IgD-negative memory B cell (primary cell): ENCODE results near the gene ATP13A1. TPM values are rescaled to one million over a fixed set of nuclear protein-coding genes. Genes with fewer than 3 reads are reported as not detected.
"Not testable (repeated sequence)": the region's sequence is repeated elsewhere in the genome, so short reads cannot be mapped to it uniquely, and the experiment has no call there.

ENCODE experiments used
- H3K27ac Mint-ChIP-seq, 3 donors: one replicate each; pipeline ENCODE4 v1.8.0; 2020 to 2022; ENCODE audit warnings: mild to moderate bottlenecking in 3 of 3, mixed read lengths in 3 of 3, moderate library complexity in 1 of 3
- H3K27me3 Mint-ChIP-seq: one replicate; pipeline ENCODE4 v1.8.0; 2021; ENCODE audit warnings: mixed read lengths
- H3K36me3 Mint-ChIP-seq: one replicate; pipeline ENCODE4 v1.8.0; 2020; ENCODE audit warnings: mild to moderate bottlenecking, mixed read lengths
- H3K4me1 Mint-ChIP-seq, 3 donors: one replicate each; pipeline ENCODE4 v1.8.0; 2020 to 2022; ENCODE audit warnings: mixed read lengths in 3 of 3, mild to moderate bottlenecking in 1 of 3
- H3K4me3 Mint-ChIP-seq, 4 donors: one replicate each; pipeline ENCODE4 v1.8.0; 2020 to 2022; ENCODE audit warnings: mild to moderate bottlenecking in 4 of 4, mixed read lengths in 4 of 4, moderate library complexity in 3 of 4
- H3K9me3 Mint-ChIP-seq, 3 donors: one replicate each; pipeline ENCODE4 v1.8.0; 2020 to 2021; ENCODE audit warnings: mixed read lengths in 3 of 3, mild to moderate bottlenecking in 1 of 3
- polyA plus RNA-seq: library from polyadenylated mRNA; unstranded; fragments of 300-500 nt; fragmentation: Illumina TruSeq; gene quantifications from one replicate; pipeline ENCODE4 v1.2.3, GENCODE V29; 2021

Gene ATP13A1
- polyA plus RNA-seq, 1 donor from 2014 or later = 59.0 TPM

- H3K9me3 Mint-ChIP-seq = no peaks in the 10 kb centered on the region
- peak overlapping the region; percentile 77 to 94 (median 81) for H3K27ac Mint-ChIP-seq
- H3K4me3 Mint-ChIP-seq = peak overlapping the region; percentile 34 to 99 (median 88)
- H3K36me3 Mint-ChIP-seq = no peaks in the 10 kb centered on the region
- H3K4me1 Mint-ChIP-seq = peaks cover 6 to 20% (median 9%) of the 10 kb centered on the region in 3 donors
- no peaks in the 10 kb centered on the region for H3K27me3 Mint-ChIP-seq
These were observed 36.7 kb downstream of the ATP13A1 start for GRCh38 chr19:19626516-19627472.

DNA sequence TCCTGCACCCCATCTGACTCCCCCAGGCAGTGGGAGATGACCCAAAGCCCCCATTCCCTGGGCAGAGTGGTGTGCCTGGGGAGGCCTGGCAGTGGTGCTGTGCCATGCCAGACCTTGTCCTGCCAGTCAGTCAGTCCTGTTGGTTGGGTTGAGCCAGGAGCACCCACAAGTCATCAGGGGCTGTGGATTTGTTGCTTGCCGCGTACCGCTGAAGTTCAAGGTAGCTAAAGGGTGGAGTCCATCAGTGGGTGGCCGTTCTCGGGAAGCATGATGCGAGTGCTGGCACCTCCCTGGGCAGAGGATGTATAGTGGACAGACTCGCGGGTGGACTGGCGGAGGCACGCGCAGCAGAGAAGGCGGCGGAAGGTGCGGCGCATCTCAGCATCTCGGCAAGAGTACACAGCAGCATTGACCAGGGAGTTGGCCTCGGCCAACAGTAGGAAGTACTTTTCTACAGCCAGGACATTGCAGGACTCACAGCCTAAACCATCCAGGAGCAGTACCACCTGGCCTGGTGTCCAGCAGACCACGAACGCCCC, 39.4 kb downstream of the ATP13A1 start:
- Mint-ChIP-seq H3K27ac (peak overlapping the region; percentile 45 to 78 (median 74)), H3K9me3 (no peaks in the 10 kb centered on the region)

DNA sequence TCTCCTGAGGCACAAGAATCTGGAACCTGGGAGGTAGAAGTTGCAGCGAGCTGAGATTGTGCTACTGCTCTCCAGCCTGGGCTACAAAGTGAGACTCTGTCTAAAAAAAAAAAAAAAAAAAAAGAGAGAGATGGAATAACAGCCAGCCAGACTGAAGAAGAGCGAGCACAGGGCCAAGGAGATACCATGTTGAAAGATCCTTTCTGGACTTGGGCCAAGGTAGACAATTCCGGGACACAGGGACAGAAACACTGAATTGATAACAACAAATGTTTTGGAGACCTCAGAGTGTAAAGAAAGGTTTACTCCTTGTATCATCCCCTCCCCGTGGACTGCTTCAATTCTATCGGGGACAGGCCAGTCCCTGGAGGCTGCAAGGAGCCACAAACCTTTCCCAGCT, 40.1 kb downstream of the ATP13A1 start:
- H3K9me3 Mint-ChIP-seq = no peaks in the 10 kb centered on the region
- peaks cover 10 to 21% (median 17%) of the 10 kb centered on the region in 3 donors for H3K4me1 Mint-ChIP-seq
- no peak overlapping the region for H3K27ac Mint-ChIP-seq
- H3K36me3 Mint-ChIP-seq = no peaks in the 10 kb centered on the region
- no peaks in the 10 kb centered on the region for H3K27me3 Mint-ChIP-seq
- H3K4me3 Mint-ChIP-seq = peak overlapping the region in 1 of 4 donors; percentile 44

More for the DNA sequence above, 39.4 kb downstream of the ATP13A1 start:
- Mint-ChIP-seq H3K27me3 (no peaks in the 10 kb centered on the region), H3K4me1 (peaks cover 10 to 20% (median 12%) of the 10 kb centered on the region in 3 donors), H3K36me3 (no peaks in the 10 kb centered on the region), H3K4me3 (peak overlapping the region in 1 of 4 donors; percentile 44)

DNA sequence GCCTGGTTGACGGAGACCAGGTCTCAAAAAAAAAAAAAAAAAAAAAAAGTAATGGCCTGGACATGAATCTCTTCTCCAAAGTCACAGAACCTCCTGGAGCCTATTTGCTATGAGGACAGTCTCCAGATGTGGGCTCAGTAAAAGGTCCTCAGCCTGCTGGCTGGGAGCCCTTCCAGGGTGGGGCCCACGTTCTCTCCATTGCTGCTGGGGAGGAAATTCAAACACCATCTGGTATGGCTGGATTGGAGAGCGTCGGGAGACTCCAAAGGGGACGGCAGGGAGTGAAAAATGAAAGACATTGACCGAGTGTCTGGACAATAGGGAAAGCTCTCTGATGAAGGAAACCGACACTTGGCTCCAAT, 43.6 kb downstream of the ATP13A1 start:
- peaks cover 7 to 15% (median 15%) of the 10 kb centered on the region in 3 donors for H3K4me1 Mint-ChIP-seq
- H3K27me3 Mint-ChIP-seq = no peaks in the 10 kb centered on the region
- no peak overlapping the region for H3K4me3 Mint-ChIP-seq
- H3K27ac Mint-ChIP-seq = no peak overlapping the region
- H3K9me3 Mint-ChIP-seq = no peaks in the 10 kb centered on the region
- no peaks in the 10 kb centered on the region for H3K36me3 Mint-ChIP-seq

DNA sequence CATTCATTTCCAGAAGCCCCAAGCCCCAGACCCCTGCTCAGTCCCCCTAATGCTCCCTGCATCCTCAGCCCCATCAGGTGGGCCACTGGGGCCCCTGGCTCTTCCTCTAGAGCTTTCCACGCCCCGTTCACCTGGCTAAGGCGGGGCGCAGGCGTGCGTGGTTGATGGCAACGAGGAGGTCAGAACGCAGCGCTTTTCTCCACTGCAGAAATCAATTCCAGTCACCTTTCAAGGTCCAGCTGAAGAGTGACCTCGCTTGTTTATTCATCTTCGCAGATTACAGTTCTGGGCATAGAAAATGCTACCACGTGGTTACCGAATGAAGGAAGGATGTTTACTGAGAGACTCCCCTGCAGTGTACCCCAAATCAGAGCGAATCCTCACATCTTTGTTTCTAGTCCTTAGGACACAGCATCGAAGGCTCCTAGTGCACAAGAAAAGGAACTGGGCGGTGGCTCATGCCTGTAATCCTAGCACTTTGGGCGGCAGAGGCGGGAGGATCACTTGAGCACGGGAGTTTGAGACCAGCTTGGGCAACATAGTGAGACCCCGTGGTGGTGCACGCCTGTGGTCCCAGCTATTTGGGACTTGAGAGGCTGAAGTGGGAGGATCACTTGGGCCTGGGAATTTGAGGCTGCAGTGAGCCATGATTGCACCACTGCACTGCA, 44.2 kb downstream of the ATP13A1 start:
- H3K4me1 Mint-ChIP-seq = peaks cover 7 to 15% (median 12%) of the 10 kb centered on the region in 3 donors
- H3K36me3 Mint-ChIP-seq = no peaks in the 10 kb centered on the region
- H3K4me3 Mint-ChIP-seq = peak overlapping the region in 3 of 4 donors; percentile 68 to 92 (median 90)
- no peaks in the 10 kb centered on the region for H3K9me3 Mint-ChIP-seq
- H3K27me3 Mint-ChIP-seq = no peaks in the 10 kb centered on the region
- H3K27ac Mint-ChIP-seq = peak overlapping the region; percentile 66 to 98 (median 96)

DNA sequence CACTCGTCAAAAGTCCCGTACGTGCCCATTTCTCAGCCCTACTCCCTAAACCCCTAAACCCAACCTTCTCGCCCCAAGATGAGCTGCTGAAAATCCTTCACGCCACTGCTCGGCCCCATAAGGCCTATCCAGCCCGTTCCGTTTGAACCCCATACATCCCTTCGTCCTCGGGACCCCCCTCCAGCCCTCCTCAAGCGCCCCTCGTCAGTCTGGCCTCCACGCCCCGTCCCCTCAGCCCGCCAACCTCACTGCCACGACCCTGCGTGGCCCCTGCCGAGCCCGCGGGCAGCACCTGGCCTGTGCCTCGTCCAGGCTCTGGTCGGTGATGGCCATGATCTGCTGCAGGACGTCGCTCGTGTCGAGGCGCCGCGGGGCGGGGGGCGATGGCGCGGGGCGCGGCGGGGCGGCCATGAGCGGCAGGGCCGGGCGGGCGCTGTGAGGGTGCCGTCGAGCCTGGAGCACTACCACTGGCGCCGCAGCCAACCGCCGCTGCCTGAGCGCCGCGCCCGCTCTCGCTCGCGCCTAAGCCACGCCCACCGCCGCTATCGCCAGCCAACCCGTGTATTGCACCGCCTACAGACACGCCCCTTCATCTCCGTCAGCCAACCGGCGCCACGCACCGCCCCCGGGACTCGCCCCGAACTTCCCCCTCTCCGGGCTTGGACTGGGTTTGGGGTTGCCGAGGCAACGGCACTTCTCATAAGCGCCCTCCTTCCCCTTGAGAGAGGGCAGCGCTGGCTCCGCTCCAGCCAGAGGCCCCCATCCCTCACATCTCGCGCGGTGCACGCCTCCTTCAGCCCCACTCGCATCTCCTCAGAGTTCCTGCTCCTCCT, 45.0 kb downstream of the ATP13A1 start, which contains the start of gene PBX4:
Gene PBX4, minus strand, starts transcription at position 469 of the 833 bp plus-strand sequence. Its CDS starts 58 bp downstream, at position 411.
- H3K27ac Mint-ChIP-seq = peak within 1 kb of the TSS; percentile 66 to 98 (median 96)
- no peaks in the 10 kb centered on the region for H3K36me3 Mint-ChIP-seq
- peaks cover 7 to 15% (median 14%) of the 10 kb centered on the region in 3 donors for H3K4me1 Mint-ChIP-seq
- H3K27me3 Mint-ChIP-seq = no peaks in the 10 kb centered on the region
- no peaks in the 10 kb centered on the region for H3K9me3 Mint-ChIP-seq
- peak within 1 kb of the TSS; percentile 77 to 92 (median 86) for H3K4me3 Mint-ChIP-seq

DNA sequence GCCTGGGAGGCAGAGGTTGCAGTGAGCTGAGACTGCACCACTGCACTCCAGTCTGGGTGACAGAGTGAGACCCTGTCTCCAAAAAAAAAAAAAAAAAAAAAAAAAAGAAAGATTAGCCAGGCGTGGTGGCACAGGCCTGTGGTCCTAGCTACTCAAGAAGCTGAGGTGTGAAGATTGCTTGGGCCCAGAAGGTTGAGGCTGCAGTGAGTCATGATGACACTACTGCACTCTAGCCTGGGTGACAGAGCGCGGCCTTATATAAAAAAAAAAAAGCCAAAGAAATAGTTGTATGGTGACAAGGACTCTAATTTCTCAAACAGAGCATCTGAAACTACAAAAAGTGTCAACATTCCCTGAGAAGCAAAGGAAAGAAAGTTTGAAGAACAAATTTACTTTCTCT, 48.4 kb downstream of the ATP13A1 start:
- Mint-ChIP-seq H3K9me3 (no peaks in the 10 kb centered on the region), H3K27ac (no peak overlapping the region), H3K4me1 (peaks cover 7 to 18% (median 14%) of the 10 kb centered on the region in 3 donors), H3K4me3 (peak overlapping the region in 3 of 4 donors; percentile 7 to 81 (median 12)), H3K36me3 (no peaks in the 10 kb centered on the region), H3K27me3 (no peaks in the 10 kb centered on the region)

DNA sequence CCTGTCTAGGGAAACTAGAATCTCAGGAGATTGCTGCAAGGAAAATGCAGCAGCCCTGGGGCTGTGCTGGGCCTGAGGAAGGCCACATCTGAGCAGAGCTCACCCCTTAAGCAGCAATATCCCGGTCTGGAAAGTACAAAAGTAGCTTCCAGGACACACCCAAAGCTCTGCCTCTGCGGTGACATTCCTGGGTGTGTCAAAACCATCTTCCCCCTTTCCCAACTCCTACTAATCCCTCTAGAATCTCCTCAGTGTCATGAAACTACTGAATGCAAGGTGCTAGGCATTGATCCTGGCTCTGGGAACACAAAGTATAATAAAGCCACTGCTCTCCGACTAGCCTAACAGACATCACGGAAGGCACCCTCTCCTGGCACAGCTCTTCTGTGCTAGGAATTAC, 50.0 kb downstream of the ATP13A1 start:
- Mint-ChIP-seq H3K4me1 (peaks cover 3 to 14% (median 6%) of the 10 kb centered on the region in 3 donors), H3K36me3 (no peaks in the 10 kb centered on the region), H3K4me3 (peak overlapping the region in 1 of 4 donors; percentile 35), H3K27me3 (no peaks in the 10 kb centered on the region), H3K27ac (peak overlapping the region in 1 of 3 donors; percentile 39), H3K9me3 (no peaks in the 10 kb centered on the region)

DNA sequence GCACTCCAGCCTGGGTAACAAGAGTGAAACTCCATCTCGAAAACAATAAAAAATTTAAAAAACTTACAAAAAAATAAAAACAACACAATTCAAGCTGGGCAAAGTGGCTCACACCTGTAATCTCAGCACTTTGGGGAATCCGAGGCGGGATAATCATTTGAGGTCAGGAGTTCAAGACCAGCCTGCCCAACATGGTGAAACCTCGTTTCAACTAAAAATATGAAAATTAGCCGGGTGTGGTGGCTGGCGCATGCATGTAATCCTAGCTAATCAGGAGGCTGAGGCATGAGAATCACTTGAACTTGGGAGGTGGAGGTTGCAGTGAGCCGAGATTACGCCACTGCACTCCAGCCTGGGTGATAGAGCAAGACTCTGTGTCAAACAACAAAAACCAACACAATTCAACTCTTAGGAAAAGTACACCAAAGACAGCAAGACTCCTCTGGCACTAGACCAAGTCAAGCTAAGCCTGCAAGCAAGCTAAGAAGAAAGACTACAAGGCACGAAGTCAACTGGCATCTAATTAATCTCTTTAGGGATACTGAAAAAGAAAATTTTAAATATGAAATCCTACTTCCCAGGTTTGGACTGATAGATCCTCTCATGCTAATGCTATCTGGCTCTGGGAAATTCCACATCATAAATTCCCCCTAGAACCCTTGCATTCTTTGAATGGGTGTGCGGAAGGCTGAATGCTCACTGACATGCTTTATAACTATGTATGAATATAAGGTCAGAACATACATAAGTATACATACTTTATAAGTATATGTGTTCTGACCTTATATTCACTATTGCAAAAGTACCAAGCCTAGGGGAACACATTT, 52.9 kb downstream of the ATP13A1 start:
- H3K27ac Mint-ChIP-seq = no peak overlapping the region
- H3K4me3 Mint-ChIP-seq = no peak overlapping the region
- peaks cover 0 to 11% (median 2%) of the 10 kb centered on the region in 3 donors for H3K4me1 Mint-ChIP-seq
- no peaks in the 10 kb centered on the region for H3K36me3 Mint-ChIP-seq
- no peaks in the 10 kb centered on the region for H3K9me3 Mint-ChIP-seq
- no peaks in the 10 kb centered on the region for H3K27me3 Mint-ChIP-seq

DNA sequence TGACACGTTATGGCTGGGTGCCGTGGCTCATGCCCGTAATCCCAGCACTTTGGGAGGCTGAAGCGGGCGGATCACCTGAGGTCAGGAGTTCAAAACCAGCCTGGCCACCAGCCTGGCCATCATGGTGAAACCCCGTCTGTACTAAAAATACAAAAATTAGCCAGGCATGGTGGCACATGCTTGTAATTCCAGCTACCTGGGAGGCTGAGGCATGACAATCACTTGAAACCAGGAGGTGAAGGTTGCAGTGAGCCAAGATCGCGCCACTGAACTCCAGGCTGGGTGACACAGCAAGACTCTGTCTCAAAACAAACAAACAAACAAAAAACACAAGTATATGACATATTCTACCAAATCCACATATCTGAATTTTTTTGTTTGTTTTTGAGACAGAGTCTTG, 56.8 kb downstream of the ATP13A1 start:
- not testable (repeated sequence) for H3K4me1 Mint-ChIP-seq, H3K27me3 Mint-ChIP-seq, H3K9me3 Mint-ChIP-seq, H3K36me3 Mint-ChIP-seq
- peak overlapping the region in 1 of 4 donors; percentile 48 for H3K4me3 Mint-ChIP-seq
- peak overlapping the region in 1 of 3 donors; percentile 59 for H3K27ac Mint-ChIP-seq

GRCh38 chr19:19606021-19606420, 57.5 kb downstream of the ATP13A1 start:
- Mint-ChIP-seq H3K36me3 (no peaks in the 10 kb centered on the region), H3K27me3 (no peaks in the 10 kb centered on the region), H3K4me3 (no peak overlapping the region), H3K4me1 (peaks cover 0 to 10% (median 6%) of the 10 kb centered on the region in 3 donors), H3K9me3 (no peaks in the 10 kb centered on the region), H3K27ac (no peak overlapping the region)

DNA sequence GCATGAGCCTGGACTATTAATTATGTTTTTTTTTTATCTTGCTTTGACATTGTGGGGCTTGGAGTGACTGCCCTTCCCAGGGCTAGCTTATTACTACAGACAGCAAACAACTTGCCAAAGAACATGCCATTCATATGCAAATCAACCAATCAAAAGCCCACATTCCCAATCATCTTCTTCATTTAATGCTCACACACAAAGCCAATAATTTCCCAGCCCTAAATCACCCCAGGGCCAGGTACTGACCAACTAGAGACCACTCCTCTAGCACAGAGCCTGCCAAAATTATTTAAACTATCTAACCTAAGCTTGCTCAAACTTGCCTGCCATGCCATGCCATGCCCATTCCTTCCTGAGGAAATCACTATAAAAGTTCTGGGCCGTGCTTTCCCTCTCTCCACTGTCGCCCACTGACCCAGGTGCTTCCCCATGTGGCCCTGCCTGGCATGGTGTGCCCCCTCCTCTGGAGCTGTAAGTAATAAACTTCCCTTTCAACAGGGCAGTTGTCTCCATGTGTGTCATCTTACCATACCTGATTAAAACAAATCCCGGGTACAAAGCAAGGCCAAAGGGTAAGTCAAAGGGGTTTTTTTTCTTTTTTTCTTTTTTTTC, 60.7 kb downstream of the ATP13A1 start:
- Mint-ChIP-seq H3K36me3 (no peaks in the 10 kb centered on the region), H3K27ac (no peak overlapping the region), H3K4me3 (no peak overlapping the region), H3K27me3 (no peaks in the 10 kb centered on the region), H3K9me3 (no peaks in the 10 kb centered on the region), H3K4me1 (peaks cover 10 to 21% (median 20%) of the 10 kb centered on the region in 3 donors)

- H3K27me3 Mint-ChIP-seq = no peaks in the 10 kb centered on the region
- H3K9me3 Mint-ChIP-seq = no peaks in the 10 kb centered on the region
- peak overlapping the region; percentile 25 to 81 (median 76) for H3K27ac Mint-ChIP-seq
- peaks cover 10 to 27% (median 26%) of the 10 kb centered on the region in 3 donors for H3K4me1 Mint-ChIP-seq
- H3K4me3 Mint-ChIP-seq = peak overlapping the region in 2 of 4 donors; percentile 15 to 47
- H3K36me3 Mint-ChIP-seq = no peaks in the 10 kb centered on the region
These were observed 61.3 kb downstream of the ATP13A1 start for GRCh38 chr19:19602136-19602712.
